ENCODE results near the gene CNGA3.

The CNGA3 gene

GRCh38 chr2:98378196-98378595 lies 31.9 kb downstream of the CNGA3 start:
- DNase-seq = no peak

DNA sequence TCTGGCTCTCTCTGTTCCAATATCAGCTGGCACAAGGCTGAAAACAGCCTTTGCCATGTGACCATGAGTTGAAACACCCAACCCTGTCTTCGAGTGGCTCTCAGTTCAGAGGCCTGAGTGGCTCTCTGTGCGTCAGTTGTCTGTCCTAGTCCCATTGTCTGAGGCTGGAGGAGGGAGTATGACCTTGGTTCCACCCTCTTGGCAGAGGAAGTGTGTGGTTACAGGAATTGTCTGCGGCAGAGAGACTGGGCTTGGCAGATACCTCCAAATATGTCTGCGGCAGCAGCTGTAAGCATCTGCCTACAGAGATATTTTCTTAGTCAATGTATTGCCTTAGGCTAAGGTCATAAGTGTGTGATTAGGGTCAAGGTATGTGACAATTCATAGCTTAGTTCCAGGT lies 32.6 kb downstream of the CNGA3 start:
- no peak for DNase-seq

DNA sequence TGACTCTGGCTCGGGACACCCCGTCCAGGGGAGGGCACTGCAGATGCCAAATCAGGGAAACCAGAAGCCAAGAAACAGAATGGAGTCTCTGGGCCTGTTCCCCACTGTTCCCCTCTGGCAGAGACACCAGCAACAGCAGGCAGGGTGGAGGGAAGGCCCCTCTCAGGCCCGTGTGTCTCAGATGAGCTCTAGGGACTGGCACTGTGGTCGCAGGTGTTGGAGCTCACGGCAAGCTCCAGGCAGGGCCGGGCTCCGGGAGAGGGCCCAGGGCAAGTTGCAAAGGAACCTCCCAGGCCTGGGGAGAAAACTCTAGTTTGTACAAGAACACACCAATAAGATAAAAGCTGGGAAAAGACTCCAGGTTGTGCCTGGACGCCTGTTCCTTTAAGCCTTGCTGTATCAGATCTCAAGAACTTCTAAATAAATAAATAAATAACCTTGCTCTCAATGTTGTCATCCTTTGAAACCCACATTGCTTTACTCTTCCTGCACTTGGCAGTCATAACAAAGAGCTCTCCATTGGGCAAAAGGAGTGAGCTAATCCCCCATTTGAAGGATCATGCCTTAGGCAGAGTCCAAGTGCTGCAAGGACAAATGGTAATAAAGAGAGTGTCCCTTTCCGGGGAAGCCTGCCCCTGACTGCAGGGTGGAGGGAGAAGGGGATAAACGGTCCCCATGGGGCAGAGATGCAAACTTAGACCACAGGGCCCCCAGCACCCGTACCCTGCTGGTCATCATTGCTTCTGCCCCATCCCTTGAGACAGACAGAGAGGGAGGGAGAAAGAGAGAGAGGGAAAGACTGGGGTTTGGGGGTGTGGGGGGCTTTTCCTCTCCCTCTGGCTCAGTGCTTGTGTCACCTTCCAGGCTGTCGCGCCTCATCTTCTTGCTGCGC lies 33.3 kb downstream of the CNGA3 start:
- no peak for DNase-seq

DNA sequence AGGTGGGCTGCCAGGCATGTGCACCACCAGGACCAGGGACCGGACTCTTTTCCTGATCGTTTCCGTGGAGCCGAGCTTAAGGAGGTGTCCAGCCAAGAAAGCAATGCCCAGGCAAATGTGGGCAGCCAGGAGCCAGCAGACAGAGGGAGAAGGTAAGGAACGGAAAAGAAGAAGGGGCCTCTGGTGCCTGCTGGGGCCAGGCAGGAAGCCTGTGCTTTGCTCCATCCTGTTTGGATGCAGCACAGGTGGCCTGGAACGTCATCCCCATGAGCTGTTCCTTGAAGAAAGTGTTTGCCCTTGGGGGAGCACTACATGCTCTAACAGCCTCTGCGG lies 33.9 kb downstream of the CNGA3 start:
- DNase-seq = no peak

DNA sequence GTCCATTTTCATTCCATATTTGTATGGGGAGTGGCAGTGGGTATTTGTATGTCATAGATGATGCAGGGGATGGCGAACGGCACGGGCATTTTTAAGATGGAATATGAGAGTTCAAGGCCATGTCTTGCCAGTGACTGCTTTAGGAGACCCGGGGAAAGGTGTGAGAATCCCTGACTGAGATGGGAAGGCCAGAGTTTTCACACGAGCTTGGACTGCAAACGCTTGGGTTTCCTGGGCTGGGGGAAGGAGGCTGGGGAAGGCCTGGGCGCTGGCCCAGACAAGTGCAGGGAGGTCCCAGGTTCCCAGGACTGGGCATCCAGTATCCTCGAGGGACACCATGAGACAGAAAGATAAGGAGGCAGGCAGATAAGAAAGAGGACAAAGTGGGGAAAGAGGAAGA lies 35.2 kb downstream of the CNGA3 start:
- DNase-seq = no peak

DNA sequence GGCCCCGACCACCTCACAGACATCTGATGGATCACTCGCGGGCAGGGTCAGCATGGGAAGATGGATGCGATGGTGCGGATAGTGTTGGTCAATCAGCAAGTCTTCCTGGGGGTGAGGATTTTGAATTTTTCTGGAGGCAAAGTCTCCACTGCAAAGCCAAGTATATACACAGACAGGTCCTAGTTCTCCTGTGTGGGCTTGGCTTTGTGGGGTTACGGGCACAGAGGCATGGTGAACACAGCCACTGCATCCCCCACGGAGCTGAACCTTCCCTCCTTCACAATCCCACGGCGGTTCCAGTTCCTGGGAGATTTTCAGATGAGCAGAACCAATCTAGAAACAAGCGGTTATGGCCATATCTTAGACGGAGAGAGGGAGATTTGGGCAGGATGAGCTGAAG lies 35.8 kb downstream of the CNGA3 start:
- DNase-seq = no peak

DNA sequence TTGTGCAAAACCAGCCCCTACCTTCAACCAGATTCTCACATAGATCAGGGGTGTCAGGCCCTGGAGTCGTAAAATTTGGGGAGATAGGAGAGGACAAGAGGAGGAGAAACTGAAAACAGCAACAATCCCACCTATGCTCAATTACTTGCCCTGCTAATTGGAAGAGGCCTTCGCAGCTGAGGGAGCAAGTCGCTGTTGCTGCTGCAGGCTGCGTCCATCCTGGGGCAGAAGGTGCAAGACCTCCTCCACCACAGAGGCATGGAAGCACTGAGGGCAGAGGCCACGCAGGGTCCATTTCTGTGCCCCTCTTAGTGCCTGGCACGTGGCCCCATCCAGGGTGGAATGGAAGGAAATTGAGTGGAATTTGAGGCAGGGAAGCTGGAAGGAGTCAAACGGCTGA lies 36.5 kb downstream of the CNGA3 start:
- no peak for DNase-seq

DNA sequence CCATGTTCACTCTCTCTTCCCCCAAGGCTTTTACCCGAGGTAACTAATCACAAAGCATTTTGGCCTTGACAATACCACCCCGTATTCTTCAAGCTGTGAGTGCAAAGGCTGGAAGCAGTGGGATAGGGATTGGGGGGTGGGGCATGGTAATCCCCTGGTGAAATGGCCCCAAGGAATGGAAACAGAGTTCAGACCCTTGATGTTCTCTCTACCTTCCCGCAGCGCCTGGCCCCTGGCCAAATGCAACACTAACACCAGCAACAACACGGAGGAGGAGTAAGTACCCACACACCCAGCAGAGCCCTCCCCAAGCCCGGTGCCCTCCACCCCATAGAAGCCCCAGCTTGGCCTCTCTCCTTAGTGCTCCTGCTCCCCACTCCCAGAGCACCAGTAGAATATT lies 36.9 kb downstream of the CNGA3 start:
- DNase-seq = no peak

DNA sequence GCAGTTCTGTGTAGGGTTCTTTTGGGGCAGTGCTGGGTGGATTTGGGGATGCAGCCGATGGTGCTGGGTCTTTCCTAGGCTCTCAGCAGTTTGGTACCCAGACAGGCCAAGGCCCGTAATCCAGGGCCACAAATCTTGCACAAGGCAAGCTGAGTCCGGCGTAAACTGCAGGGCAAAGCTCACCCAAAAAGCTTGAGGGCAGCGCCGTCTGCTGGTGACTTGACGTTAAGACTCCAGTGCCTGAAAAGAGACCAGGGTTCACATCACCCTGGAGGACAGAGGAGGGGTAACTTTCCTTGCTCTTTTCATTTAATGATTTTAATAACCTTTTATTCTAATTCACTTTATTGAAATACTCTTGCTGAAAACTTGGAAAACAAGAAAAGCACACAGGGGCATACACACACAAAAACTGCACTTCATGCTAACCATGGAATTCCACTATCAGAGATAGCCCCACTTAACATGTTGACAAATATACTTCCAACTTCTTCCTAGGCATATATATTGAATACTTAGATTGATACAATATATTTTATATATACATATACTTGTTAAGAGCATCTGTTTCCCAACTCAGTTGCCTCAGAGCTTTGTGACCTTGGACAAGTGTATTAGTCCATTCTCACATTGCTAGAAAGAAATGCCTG lies 38.9 kb downstream of the CNGA3 start:
- peak in 1 of 2 experiments; percentile 24 for DNase-seq

DNA sequence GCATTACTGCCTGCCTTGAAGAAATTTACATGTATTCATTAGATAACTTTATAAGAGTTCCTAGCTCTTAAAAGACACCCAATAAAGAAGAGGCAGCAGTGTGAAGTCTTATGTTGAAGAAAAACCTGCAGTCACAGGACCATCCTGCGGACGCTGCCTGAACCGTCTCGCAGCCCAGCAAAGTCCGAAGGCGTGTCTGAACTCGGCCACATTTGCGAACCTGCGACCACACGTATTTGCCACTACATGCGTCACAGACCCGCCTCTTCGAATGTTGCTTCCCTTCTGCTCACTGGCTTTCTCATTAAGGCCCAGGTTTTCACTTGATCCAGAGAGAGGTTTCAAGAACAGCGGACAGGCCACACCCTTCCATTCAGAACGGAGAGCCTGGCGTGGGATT lies 41.2 kb downstream of the CNGA3 start:
- DNase-seq = no peak

DNA sequence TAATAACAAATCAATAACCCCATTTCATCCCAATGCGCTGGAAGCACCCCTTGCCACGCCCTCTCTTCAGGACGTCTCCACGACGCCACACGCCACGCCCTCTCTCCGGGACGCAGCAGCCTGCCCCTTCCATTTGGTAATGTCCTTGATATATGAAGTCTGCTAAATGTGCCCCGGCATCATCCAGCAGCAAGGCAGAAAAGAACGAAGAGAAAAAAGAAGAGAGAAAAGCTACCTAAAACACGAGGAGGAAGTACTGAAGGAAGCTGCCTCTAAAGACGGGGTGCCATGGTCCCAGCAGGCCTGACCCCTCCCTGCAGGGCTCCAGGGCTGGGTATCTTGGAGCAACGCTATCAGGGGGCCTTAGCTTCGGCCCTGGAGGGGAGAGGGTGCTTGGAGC lies 41.8 kb downstream of the CNGA3 start:
- no peak for DNase-seq

- DNase-seq = no peak
Observed at GRCh38 chr2:98388601-98389250, 42.5 kb downstream of the CNGA3 start.

- DNase-seq = no peak
Observed at GRCh38 chr2:98389251-98389605, 43.0 kb downstream of the CNGA3 start.

GRCh38 chr2:98390571-98391476 lies 44.6 kb downstream of the CNGA3 start:
- no peak for DNase-seq

DNA sequence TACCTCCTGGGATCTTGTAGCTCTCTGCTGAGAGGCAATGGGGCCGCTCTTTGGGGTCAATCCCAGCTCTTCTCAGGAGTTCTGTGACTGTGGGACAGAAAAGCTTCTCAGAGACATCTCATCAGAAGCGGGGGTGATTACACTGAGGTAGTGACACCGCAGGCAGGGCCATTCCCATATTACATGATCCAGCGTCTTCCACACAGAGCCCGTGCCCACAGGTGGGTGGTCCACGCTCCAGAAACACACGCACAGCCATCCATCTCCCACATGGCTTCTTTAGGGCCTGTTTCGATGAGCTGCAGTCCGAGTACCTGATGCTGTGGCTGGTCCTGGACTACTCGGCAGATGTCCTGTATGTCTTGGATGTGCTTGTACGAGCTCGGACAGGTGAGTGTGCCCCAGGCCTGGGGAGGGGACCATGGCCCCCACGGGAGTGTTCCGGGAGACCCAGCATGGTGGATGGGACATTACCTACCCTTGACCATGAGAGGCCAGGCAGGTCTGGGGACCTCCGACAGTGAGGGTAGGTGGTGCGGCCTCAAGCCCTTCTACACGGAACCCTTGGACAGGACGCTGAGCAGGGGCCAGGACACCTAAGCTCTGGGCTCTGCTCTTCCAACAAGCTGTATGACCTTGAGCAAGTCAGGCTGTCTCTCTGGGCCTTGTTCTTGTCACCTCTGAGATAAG lies 45.5 kb downstream of the CNGA3 start:
- DNase-seq = no peak

- no peak for DNase-seq
Observed at GRCh38 chr2:98393354-98393753, 47.1 kb downstream of the CNGA3 start.

- no peak for DNase-seq
Observed at GRCh38 chr2:98394595-98395153, 48.4 kb downstream of the CNGA3 start.

DNA sequence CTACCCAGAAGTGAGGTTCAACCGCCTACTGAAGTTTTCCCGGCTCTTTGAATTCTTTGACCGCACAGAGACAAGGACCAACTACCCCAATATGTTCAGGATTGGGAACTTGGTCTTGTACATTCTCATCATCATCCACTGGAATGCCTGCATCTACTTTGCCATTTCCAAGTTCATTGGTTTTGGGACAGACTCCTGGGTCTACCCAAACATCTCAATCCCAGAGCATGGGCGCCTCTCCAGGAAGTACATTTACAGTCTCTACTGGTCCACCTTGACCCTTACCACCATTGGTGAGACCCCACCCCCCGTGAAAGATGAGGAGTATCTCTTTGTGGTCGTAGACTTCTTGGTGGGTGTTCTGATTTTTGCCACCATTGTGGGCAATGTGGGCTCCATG lies 49.7 kb downstream of the CNGA3 start:
- no peak for DNase-seq

DNA sequence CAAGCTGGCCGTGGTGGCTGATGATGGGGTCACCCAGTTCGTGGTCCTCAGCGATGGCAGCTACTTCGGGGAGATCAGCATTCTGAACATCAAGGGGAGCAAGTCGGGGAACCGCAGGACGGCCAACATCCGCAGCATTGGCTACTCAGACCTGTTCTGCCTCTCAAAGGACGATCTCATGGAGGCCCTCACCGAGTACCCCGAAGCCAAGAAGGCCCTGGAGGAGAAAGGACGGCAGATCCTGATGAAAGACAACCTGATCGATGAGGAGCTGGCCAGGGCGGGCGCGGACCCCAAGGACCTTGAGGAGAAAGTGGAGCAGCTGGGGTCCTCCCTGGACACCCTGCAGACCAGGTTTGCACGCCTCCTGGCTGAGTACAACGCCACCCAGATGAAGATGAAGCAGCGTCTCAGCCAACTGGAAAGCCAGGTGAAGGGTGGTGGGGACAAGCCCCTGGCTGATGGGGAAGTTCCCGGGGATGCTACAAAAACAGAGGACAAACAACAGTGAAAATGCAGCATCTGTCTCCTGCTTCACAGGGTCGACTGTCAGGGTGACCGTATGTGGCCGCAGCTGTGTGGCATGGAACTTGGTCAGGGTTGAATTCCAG lies 50.6 kb downstream of the CNGA3 start:
- DNase-seq = no peak

DNA sequence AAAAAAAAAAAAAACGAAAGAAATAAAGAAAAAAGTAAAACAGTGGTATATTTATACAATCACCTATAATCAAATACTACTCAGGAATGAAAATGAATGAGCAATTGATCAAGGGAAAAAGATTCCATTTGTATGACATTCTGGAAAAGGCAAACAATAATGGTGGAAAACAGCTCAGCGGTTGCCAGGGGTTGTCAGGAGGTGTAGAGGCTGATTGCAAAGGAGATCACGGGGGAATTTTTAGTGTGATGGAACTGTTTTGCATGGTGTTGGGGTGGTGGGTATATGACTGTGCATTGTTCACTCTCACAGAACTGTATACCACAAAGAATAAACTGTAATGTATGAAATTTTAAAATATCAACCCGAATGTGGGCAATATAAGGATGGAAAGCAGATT lies 52.9 kb downstream of the CNGA3 start:
- DNase-seq = no peak

DNA sequence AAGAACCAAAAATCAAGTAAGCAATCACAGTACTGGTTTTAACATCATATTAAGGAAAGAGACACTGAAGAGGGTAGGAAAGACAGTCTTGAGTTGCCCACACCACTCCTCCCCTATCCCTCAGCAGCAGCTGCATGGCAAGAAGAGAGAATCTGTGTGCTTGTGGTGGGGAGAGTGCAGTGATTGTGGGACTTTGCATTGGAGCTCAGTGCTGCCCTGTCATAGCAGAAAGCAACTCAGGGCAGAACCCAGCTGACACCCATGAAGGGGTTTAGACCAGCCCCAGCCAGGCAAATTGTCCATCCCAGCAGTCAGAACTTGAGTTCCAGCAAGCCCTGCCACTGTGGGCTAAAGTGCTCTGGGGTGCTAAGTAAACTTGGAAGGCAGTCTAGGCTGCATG lies 57.6 kb downstream of the CNGA3 start:
- DNase-seq = no peak

Data from cerebellar nuclear complex (tissue), 1 donor.